ENCODE results near the gene VCX2.
"Not testable (repeated sequence)": the region's sequence is repeated elsewhere in the genome, so short reads cannot be mapped to it uniquely, and the experiment has no call there.

VCX2 gene

GRCh38 chrX:8183346-8183745 is 12.3 kb upstream of the VCX2 start:
- no peak overlapping the region for H3K9ac ChIP-seq
- H3K4me1 ChIP-seq: no peaks in the 10 kb centered on the region
- H3K36me3 ChIP-seq: no peaks in the 10 kb centered on the region
- H3K4me2 ChIP-seq: no peak overlapping the region
- TF ChIP-seq Cebpa-rat (IDR thresholded peaks at IDR 0.05): no peak
- no peaks in the 10 kb centered on the region for H3K9me3 ChIP-seq
- H3K27me3 ChIP-seq: no peaks in the 10 kb centered on the region
- no peaks in the 10 kb centered on the region for H4K20me1 ChIP-seq
- H3K27ac ChIP-seq: no peak overlapping the region
- no peak overlapping the region for H3K4me3 ChIP-seq

GRCh38 chrX:8179656-8180055 is 8.6 kb upstream of the VCX2 start:
- H4K20me1 ChIP-seq: no peaks in the 10 kb centered on the region
- no peak for TF ChIP-seq Cebpa-rat (IDR thresholded peaks at IDR 0.05)
- no peak overlapping the region for H3K4me3 ChIP-seq
- no peaks in the 10 kb centered on the region for H3K4me1 ChIP-seq
- no peaks in the 10 kb centered on the region for H3K36me3 ChIP-seq
- no peak overlapping the region for H3K27ac ChIP-seq
- no peak overlapping the region for H3K9ac ChIP-seq
- H3K4me2 ChIP-seq: no peak overlapping the region
- H3K27me3 ChIP-seq: no peaks in the 10 kb centered on the region
- no peaks in the 10 kb centered on the region for H3K9me3 ChIP-seq

DNA sequence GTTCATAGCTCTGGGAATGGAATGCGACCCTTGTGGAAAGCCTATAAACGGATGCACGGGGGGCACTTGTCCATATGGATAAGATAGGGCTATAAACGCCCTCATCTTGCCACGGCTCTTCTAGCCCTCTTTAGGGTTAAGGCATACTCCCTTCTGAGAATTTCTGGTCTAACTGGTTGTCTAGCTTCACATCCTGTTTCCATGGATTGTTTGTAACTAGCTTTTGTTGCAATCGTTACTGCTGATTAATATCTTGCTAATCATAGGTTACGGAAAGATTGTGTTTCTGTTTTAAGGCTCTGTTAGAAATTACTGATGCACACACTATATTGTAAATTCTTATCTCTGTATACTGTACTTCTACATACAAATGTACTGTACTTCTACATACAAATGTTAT is 17.1 kb downstream of the VCX2 start:
- H3K9ac ChIP-seq, H3K36me3 ChIP-seq, H4K20me1 ChIP-seq, H3K27me3 ChIP-seq, H3K9me3 ChIP-seq, H3K4me2 ChIP-seq, H3K4me3 ChIP-seq, H3K27ac ChIP-seq, H3K4me1 ChIP-seq: not testable (repeated sequence)

GRCh38 chrX:8147226-8147625 is 23.8 kb downstream of the VCX2 start:
- no peaks in the 10 kb centered on the region for H3K27me3 ChIP-seq
- no peak overlapping the region for H3K4me2 ChIP-seq
- H3K36me3 ChIP-seq: no peaks in the 10 kb centered on the region
- no peak overlapping the region for H3K27ac ChIP-seq
- H3K4me1 ChIP-seq: no peaks in the 10 kb centered on the region
- H3K9me3 ChIP-seq: 0 out of 2 replicates have a peak, but pooled peaks cover 9% of the 10 kb centered on the region
- H3K9ac ChIP-seq: no peak overlapping the region
- H4K20me1 ChIP-seq: no peaks in the 10 kb centered on the region
- no peak overlapping the region for H3K4me3 ChIP-seq
- TF ChIP-seq Cebpa-rat (IDR thresholded peaks at IDR 0.05): no peak

- Histone ChIP-seq H3K27me3 (no peaks in the 10 kb centered on the region), H3K4me1 (no peaks in the 10 kb centered on the region), H3K4me2 (no peak overlapping the region), H4K20me1 (no peaks in the 10 kb centered on the region), H3K27ac (no peak overlapping the region), H3K9me3 (0 out of 2 replicates have a peak, but pooled peaks cover 7% of the 10 kb centered on the region), H3K9ac (no peak overlapping the region), H3K36me3 (no peaks in the 10 kb centered on the region), H3K4me3 (no peak overlapping the region)
- TF ChIP-seq Cebpa-rat (IDR thresholded peaks at IDR 0.05): no peak
Measured at GRCh38 chrX:8144925-8145324, 26.1 kb downstream of the VCX2 start.

DNA sequence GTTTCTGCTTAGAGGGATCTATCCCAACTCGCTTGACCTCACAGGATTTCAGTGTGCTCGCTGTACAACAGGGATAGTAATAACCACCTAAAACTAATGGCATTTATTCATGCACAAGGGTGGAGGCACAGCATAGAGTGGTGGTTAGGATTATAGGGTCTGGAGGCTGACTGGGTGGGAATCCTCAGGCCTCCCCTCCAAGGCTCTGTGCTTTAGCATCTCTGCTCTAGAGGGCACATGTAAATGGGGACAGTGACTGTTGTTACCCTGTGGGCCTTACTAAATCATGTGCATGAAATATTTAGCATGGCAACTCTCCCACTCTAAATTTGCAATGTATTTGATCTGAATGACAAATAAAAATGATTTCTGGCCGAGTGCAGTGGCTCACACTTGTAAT is 29.2 kb downstream of the VCX2 start:
- H3K36me3 ChIP-seq: no peaks in the 10 kb centered on the region
- H3K9me3 ChIP-seq: no peaks in the 10 kb centered on the region
- no peaks in the 10 kb centered on the region for H4K20me1 ChIP-seq
- H3K27me3 ChIP-seq: no peaks in the 10 kb centered on the region
- H3K4me1 ChIP-seq: no peaks in the 10 kb centered on the region
- no peak overlapping the region for H3K4me2 ChIP-seq
- TF ChIP-seq Cebpa-rat (IDR thresholded peaks at IDR 0.05): no peak
- H3K4me3 ChIP-seq: no peak overlapping the region
- no peak overlapping the region for H3K27ac ChIP-seq
- H3K9ac ChIP-seq: no peak overlapping the region

DNA sequence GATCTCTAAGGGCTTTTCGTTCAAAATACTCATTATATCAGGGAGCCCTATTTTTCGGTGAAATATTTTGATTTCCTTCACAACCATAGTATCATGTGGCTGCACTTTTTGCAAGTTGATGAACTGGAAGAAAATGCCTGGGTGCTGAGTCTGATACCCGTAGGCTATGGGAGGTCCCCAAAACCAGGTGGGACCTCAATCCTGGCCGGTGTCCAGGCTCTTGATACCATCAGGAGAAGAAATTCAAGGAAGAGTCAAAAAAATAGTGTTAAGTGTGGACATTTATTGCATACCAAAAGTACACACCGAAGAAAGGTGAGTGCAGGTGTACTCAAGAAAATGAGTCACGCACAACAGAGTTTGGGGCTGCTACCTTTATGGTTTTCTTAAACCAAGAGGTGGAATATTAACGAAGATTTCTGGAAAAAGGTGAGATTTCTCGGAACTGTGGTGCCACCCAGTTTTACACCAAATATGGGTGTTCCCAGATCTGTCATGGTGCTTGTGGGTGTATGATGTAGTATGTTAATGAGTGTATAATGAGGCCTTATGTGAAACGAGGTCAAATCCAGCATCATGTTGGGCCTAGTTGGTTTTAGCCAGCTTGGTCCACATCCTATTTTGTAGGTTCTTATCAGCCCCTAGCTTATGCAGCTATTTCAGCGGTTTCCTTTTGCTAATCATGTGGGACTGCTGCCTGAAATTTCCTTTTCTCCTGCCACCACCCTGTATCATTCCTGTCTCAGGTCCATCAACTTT is 29.9 kb downstream of the VCX2 start:
- no peaks in the 10 kb centered on the region for H3K27me3 ChIP-seq
- no peaks in the 10 kb centered on the region for H4K20me1 ChIP-seq
- H3K4me2 ChIP-seq: no peak overlapping the region
- no peak for TF ChIP-seq Cebpa-rat (IDR thresholded peaks at IDR 0.05)
- no peaks in the 10 kb centered on the region for H3K4me1 ChIP-seq
- no peak overlapping the region for H3K27ac ChIP-seq
- no peak overlapping the region for H3K4me3 ChIP-seq
- no peaks in the 10 kb centered on the region for H3K36me3 ChIP-seq
- no peaks in the 10 kb centered on the region for H3K9me3 ChIP-seq
- H3K9ac ChIP-seq: no peak overlapping the region

DNA sequence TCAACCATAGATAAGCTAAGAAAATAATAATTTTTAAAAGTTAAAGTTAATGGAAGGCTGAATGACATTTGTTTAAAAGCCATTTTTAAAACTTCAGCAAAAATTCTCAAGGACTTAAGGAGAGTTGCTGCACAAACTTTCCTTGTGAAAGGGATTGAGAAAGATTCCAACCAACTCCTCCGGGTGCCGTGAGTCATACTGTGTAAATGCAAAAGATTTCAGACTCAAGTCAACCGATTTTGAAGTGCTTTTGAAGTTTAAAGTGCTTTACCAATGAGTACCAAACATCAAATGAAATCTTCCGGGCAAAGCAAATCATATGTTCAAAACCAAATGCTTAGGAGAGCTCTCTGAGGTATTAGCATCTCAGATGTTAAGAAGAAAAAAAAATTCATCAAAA is 31.4 kb downstream of the VCX2 start:
- Histone ChIP-seq H3K4me1 (no peaks in the 10 kb centered on the region), H3K27me3 (no peaks in the 10 kb centered on the region), H3K9ac (no peak overlapping the region), H3K4me3 (no peak overlapping the region), H3K27ac (no peak overlapping the region), H3K9me3 (0 out of 2 replicates have a peak, but pooled peaks cover 1% of the 10 kb centered on the region), H4K20me1 (no peaks in the 10 kb centered on the region), H3K36me3 (no peaks in the 10 kb centered on the region), H3K4me2 (no peak overlapping the region)
- no peak for TF ChIP-seq Cebpa-rat (IDR thresholded peaks at IDR 0.05)

DNA sequence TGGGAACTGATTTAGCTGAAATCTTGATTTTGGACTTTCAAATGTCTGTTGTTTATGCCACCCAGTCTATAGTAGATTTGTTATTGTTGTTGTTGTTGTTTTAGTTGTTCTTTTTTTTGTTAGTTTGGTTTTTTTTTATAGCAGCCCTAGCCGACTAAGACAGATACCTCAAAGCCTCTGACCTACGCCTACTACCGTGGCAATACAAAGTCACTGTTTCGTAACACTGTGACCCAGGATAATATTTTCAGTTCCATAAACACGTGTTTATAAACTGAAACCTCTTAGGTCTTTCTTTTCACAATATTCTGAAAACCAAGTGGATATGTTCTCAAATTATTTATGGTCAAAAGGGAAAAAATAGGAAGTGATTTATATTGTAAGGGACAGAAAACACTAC is 32.8 kb downstream of the VCX2 start:
- H3K27me3 ChIP-seq: no peaks in the 10 kb centered on the region
- H3K4me1 ChIP-seq: no peaks in the 10 kb centered on the region
- no peak overlapping the region for H3K9ac ChIP-seq
- H4K20me1 ChIP-seq: no peaks in the 10 kb centered on the region
- 0 out of 2 replicates have a peak, but pooled peaks cover 7% of the 10 kb centered on the region for H3K9me3 ChIP-seq
- H3K36me3 ChIP-seq: no peaks in the 10 kb centered on the region
- no peak overlapping the region for H3K4me2 ChIP-seq
- no peak overlapping the region for H3K4me3 ChIP-seq
- H3K27ac ChIP-seq: no peak overlapping the region
- no peak for TF ChIP-seq Cebpa-rat (IDR thresholded peaks at IDR 0.05)

DNA sequence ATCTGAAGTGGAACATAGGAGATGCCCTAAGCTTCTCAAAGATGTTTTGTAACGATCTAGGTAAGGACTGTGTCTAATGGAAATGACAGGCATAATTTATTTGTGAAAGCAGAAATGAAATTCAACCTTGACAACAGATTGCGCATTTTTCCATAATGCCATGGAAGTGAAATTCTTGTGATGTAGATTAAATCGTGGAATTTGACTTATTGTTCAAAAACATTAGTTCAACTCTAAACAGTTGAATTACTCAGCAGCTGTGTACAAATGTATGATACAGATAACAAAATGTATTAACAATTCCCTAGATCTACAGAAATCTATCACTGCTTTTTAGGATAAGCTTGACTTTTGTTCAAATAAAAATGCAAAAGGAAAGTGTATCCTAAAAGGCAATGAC is 44.4 kb downstream of the VCX2 start:
- H4K20me1 ChIP-seq: no peaks in the 10 kb centered on the region
- TF ChIP-seq Cebpa-rat (IDR thresholded peaks at IDR 0.05): no peak
- H3K27me3 ChIP-seq: no peaks in the 10 kb centered on the region
- no peak overlapping the region for H3K27ac ChIP-seq
- H3K9me3 ChIP-seq: no peaks in the 10 kb centered on the region
- H3K4me2 ChIP-seq: no peak overlapping the region
- H3K9ac ChIP-seq: no peak overlapping the region
- no peaks in the 10 kb centered on the region for H3K4me1 ChIP-seq
- H3K36me3 ChIP-seq: no peaks in the 10 kb centered on the region
- no peak overlapping the region for H3K4me3 ChIP-seq

DNA sequence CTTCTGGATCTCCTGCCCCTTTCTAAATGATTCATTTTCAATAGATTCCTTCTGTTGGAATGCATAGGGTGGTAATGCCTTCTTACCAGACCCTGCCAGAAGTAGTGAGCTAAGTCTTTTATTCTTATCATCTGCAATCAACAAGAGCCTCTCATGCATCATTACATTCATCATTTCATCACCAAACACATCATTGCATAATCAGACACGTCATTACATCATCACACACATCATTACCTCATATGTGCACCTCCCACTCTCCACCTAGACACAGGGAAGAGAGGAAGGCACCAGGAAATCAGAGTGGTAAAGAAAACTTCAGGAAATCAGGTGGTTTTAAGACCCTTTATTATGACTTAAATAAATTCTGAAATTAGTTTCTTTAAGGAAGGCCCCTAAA is 45.0 kb downstream of the VCX2 start:
- H3K4me2 ChIP-seq: no peak overlapping the region
- no peak overlapping the region for H3K9ac ChIP-seq
- H3K36me3 ChIP-seq: no peaks in the 10 kb centered on the region
- H3K4me1 ChIP-seq: no peaks in the 10 kb centered on the region
- H4K20me1 ChIP-seq: no peaks in the 10 kb centered on the region
- H3K27ac ChIP-seq: no peak overlapping the region
- no peaks in the 10 kb centered on the region for H3K27me3 ChIP-seq
- no peaks in the 10 kb centered on the region for H3K9me3 ChIP-seq
- H3K4me3 ChIP-seq: no peak overlapping the region
- 0 out of 2 replicates have a peak, but pooled peaks have one; percentile 4 for TF ChIP-seq Cebpa-rat (IDR thresholded peaks at IDR 0.05)
